ENCODE measurements around the gene SPECC1. TPM values are rescaled to one million over a fixed set of nuclear protein-coding genes. Genes with fewer than 3 reads are reported as not detected.
"Not testable (repeated sequence)": the region's sequence is repeated elsewhere in the genome, so short reads cannot be mapped to it uniquely, and the experiment has no call there.

Gene SPECC1
- total and polyA plus RNA-seq, 2 experiments from 2014 or later = 1.3 to 1.5 TPM

DNA sequence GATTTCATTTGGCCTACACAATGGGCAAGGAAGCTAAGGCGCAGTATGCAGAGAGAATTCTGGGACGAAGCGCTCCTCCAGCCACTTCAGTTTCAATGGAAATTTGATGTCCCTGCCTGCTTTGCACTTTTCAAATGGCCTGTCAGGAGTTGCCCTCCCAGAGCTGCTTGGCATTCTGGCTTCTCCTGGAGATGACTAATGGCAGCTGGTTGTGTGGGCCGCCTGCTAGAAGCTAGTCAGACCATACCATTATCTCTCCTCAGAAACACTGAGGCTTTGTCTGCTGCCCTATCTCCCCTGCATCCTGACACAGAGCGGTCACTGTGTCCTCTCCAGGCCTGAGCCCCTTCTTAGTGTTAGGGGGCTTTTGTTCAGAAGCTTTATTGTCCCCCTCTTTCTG lies 180.1 kb downstream of the SPECC1 start:
- Histone ChIP-seq H3K27me3 (replicated peaks; ENCODE audit: insufficient read depth) (no peaks in the 10 kb centered on the region), H3K9me3 (ENCODE audit: low read depth) (no peaks in the 10 kb centered on the region), H3K4me2 (ENCODE audit: unreplicated experiment) (no peak overlapping the region), H3K9me2 (ENCODE audit: insufficient read depth) (no peaks in the 10 kb centered on the region), H3K79me2 (ENCODE audit: insufficient read depth) (no peaks in the 10 kb centered on the region), H3F3A (ENCODE audit: insufficient read depth) (peaks cover 6% of the 10 kb centered on the region; the same call in 1 of the 2 replicates), H3K27ac (no peak overlapping the region), H3K4me1 (ENCODE audit: insufficient read depth) (peaks cover 6% of the 10 kb centered on the region; the same call in 1 of the 2 replicates), H3K36me3 (ENCODE audit: low read depth) (no peaks in the 10 kb centered on the region), H3K9ac (no peak overlapping the region), H3K4me3 (no peak overlapping the region), H4K20me1 (ENCODE audit: insufficient read depth) (no peaks in the 10 kb centered on the region), H2AFZ (no peak overlapping the region)
- peak; percentile 64 for DNase-seq
- TF ChIP-seq EZH2 (IDR thresholded peaks at IDR 0.05; ENCODE audit: insufficient read depth, poor library complexity, severe bottlenecking) (no peak), EZH2phosphoT487 (IDR thresholded peaks at IDR 0.05; ENCODE audit: insufficient read depth, low read depth) (no peak)
- in situ Hi-C loops (cut with MboI) = loop anchor here (25.0 kb wide), 1 partner anchor 102 kb away; no protein-coding TSS in a partner anchor
- WGBS, 2 experiments (ENCODE audit: low coverage in 1 of 2, low lambda C conversion rate in 2 of 2, missing lambda C conversion rate in 2 of 2) = 75 to 77% methylated on average over 5 of the region's 5 CpGs

DNA sequence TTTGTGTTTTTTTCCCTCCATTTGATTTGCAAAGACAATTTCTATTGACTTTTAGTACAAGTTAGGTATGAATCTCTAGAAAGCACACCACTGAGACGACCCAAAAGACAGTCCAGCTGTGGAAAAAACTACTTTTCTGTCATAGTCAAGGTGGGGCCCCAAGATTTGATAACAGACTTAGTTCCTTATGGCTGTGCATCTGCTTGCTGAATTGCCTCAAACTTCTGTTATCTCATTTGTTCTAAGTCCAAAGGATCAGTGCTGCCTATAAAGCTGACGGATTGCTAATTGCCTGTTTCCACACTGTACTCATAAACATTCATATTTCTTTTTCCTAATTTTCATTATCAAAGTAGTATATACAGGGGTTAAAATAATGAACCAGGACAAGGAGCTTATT lies 180.8 kb downstream of the SPECC1 start:
- no peak for TF ChIP-seq EZH2 (IDR thresholded peaks at IDR 0.05; ENCODE audit: insufficient read depth, poor library complexity, severe bottlenecking)
- TF ChIP-seq EZH2phosphoT487 (IDR thresholded peaks at IDR 0.05; ENCODE audit: insufficient read depth, low read depth) = no peak
- H3K4me2 ChIP-seq (ENCODE audit: unreplicated experiment) = no peak overlapping the region
- no peaks in the 10 kb centered on the region for H3K79me2 ChIP-seq (ENCODE audit: insufficient read depth)
- no peaks in the 10 kb centered on the region for H4K20me1 ChIP-seq (ENCODE audit: insufficient read depth)
- WGBS, 2 experiments (ENCODE audit: low coverage in 1 of 2, low lambda C conversion rate in 2 of 2, missing lambda C conversion rate in 2 of 2) = 71 to 78% methylated on average over 2 of the region's 2 CpGs
- H3K9ac ChIP-seq = no peak overlapping the region
- peaks cover 6% of the 10 kb centered on the region; the same call in 1 of the 2 replicates for H3K4me1 ChIP-seq (ENCODE audit: insufficient read depth)
- no peak for DNase-seq
- peaks cover 6% of the 10 kb centered on the region; the same call in 1 of the 2 replicates for H3F3A ChIP-seq (ENCODE audit: insufficient read depth)
- H2AFZ ChIP-seq = no peak overlapping the region
- in situ Hi-C loops (cut with MboI) = loop anchor here (25.0 kb wide), 1 partner anchor 103 kb away; no protein-coding TSS in a partner anchor
- H3K4me3 ChIP-seq = no peak overlapping the region
- no peaks in the 10 kb centered on the region for H3K9me2 ChIP-seq (ENCODE audit: insufficient read depth)
- no peaks in the 10 kb centered on the region for H3K36me3 ChIP-seq (ENCODE audit: low read depth)
- no peak overlapping the region for H3K27ac ChIP-seq
- H3K9me3 ChIP-seq (ENCODE audit: low read depth) = no peaks in the 10 kb centered on the region
- H3K27me3 ChIP-seq (replicated peaks; ENCODE audit: insufficient read depth) = no peaks in the 10 kb centered on the region

DNA sequence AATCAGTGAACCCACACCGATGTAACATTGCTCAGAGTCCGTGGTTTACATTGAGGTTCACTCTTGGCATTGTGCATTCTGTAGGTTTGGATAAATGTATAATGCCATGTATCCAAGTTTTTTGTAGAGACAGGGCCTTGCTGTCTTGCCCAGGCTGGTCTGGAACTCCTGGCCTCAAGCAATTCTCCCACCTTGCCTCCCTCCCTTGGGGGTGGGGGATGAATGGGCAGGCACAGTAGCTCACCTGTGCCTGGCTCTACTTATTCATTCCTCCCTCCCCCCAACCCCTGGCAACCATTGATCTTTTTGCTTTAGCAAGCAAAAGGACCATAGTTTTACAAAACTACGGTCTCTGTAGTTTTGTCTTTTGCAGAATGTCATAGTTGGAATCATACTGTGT lies 181.4 kb downstream of the SPECC1 start:
- H4K20me1 ChIP-seq (ENCODE audit: insufficient read depth) = no peaks in the 10 kb centered on the region
- H3K4me2 ChIP-seq (ENCODE audit: unreplicated experiment) = no peak overlapping the region
- H3F3A ChIP-seq (ENCODE audit: insufficient read depth) = peaks cover 6% of the 10 kb centered on the region; the same call in 1 of the 2 replicates
- no peaks in the 10 kb centered on the region for H3K9me3 ChIP-seq (ENCODE audit: low read depth)
- no peak for DNase-seq
- no peak overlapping the region for H3K4me3 ChIP-seq
- no peaks in the 10 kb centered on the region for H3K79me2 ChIP-seq (ENCODE audit: insufficient read depth)
- no peaks in the 10 kb centered on the region for H3K9me2 ChIP-seq (ENCODE audit: insufficient read depth)
- 88 to 94% methylated on average over 3 of the region's 3 CpGs for WGBS, 2 experiments (ENCODE audit: low coverage in 1 of 2, low lambda C conversion rate in 2 of 2, missing lambda C conversion rate in 2 of 2)
- no peak overlapping the region for H3K27ac ChIP-seq
- H3K4me1 ChIP-seq (ENCODE audit: insufficient read depth) = peaks cover 6% of the 10 kb centered on the region; the same call in 1 of the 2 replicates
- no peaks in the 10 kb centered on the region for H3K36me3 ChIP-seq (ENCODE audit: low read depth)
- TF ChIP-seq EZH2 (IDR thresholded peaks at IDR 0.05; ENCODE audit: insufficient read depth, poor library complexity, severe bottlenecking) = no peak
- no peak for TF ChIP-seq EZH2phosphoT487 (IDR thresholded peaks at IDR 0.05; ENCODE audit: insufficient read depth, low read depth)
- no peak overlapping the region for H2AFZ ChIP-seq
- in situ Hi-C loops (cut with MboI) = loop anchor here (25.0 kb wide), 1 partner anchor 103 kb away; no protein-coding TSS in a partner anchor
- no peak overlapping the region for H3K9ac ChIP-seq
- no peaks in the 10 kb centered on the region for H3K27me3 ChIP-seq (replicated peaks; ENCODE audit: insufficient read depth)

DNA sequence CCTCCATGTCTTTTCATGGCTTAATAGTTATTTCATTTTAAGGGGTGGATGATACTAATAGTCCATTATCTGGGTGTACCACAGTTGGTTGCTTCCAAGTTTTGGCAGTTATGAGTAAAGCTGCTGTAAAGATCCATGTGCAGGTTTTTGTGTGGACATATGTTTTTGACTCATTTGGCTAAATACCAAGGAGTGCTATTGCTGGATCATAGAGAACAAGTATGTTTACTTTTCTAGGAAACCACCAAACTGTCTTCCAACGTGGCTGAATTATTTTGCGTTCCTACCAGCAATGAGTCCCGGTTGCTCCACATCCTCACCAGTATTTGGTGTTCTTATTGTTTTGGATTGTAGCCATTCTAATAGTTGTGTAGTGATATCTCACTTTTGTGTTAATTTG lies 181.9 kb downstream of the SPECC1 start:
- H3K9me3 ChIP-seq (ENCODE audit: low read depth) = no peaks in the 10 kb centered on the region
- no peaks in the 10 kb centered on the region for H3K9me2 ChIP-seq (ENCODE audit: insufficient read depth)
- peaks cover 6% of the 10 kb centered on the region; the same call in 1 of the 2 replicates for H3K4me1 ChIP-seq (ENCODE audit: insufficient read depth)
- H3K79me2 ChIP-seq (ENCODE audit: insufficient read depth) = no peaks in the 10 kb centered on the region
- H3K4me3 ChIP-seq = no peak overlapping the region
- no peak overlapping the region for H3K4me2 ChIP-seq (ENCODE audit: unreplicated experiment)
- peaks cover 6% of the 10 kb centered on the region; the same call in 1 of the 2 replicates for H3F3A ChIP-seq (ENCODE audit: insufficient read depth)
- in situ Hi-C loops (cut with MboI) = loop anchor here (25.0 kb wide), 1 partner anchor 104 kb away; no protein-coding TSS in a partner anchor
- H4K20me1 ChIP-seq (ENCODE audit: insufficient read depth) = no peaks in the 10 kb centered on the region
- no peak overlapping the region for H2AFZ ChIP-seq
- no peak overlapping the region for H3K27ac ChIP-seq
- H3K27me3 ChIP-seq (replicated peaks; ENCODE audit: insufficient read depth) = no peaks in the 10 kb centered on the region
- no peak for TF ChIP-seq EZH2phosphoT487 (IDR thresholded peaks at IDR 0.05; ENCODE audit: insufficient read depth, low read depth)
- TF ChIP-seq EZH2 (IDR thresholded peaks at IDR 0.05; ENCODE audit: insufficient read depth, poor library complexity, severe bottlenecking) = no peak
- WGBS, 2 experiments (ENCODE audit: low coverage in 1 of 2, low lambda C conversion rate in 2 of 2, missing lambda C conversion rate in 2 of 2) = 26 to 34% methylated on average over 3 of the region's 3 CpGs
- DNase-seq = peak; percentile 76
- H3K36me3 ChIP-seq (ENCODE audit: low read depth) = no peaks in the 10 kb centered on the region
- no peak overlapping the region for H3K9ac ChIP-seq

DNA sequence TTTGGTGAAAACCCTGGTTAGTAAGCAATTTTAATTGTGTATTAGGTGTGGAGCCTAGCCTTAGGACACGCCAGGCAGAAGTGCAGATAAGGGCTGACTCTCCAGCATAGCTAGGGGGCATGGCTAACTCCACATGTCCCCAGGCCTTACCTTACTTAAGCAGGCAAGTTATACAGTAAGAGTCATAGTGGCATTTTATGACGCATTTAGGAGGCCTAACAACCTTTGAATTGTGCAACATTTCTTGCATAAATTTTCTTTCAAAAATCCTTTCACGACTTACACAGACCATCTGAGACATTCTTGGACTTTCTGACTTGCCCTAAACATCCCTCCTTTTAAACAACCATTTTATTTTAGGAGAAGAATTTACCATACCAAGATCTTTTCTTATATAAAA lies 187.1 kb downstream of the SPECC1 start:
- H3K4me1 ChIP-seq (ENCODE audit: insufficient read depth); H3K79me2 ChIP-seq (ENCODE audit: insufficient read depth); H3K9ac ChIP-seq; H3K9me3 ChIP-seq (ENCODE audit: low read depth); H3K27me3 ChIP-seq (replicated peaks; ENCODE audit: insufficient read depth); H3K36me3 ChIP-seq (ENCODE audit: low read depth); H3K4me2 ChIP-seq (ENCODE audit: unreplicated experiment); H2AFZ ChIP-seq; H4K20me1 ChIP-seq (ENCODE audit: insufficient read depth); H3K27ac ChIP-seq; H3K9me2 ChIP-seq (ENCODE audit: insufficient read depth); H3K4me3 ChIP-seq; DNase-seq; H3F3A ChIP-seq (ENCODE audit: insufficient read depth): not testable (repeated sequence)
- in situ Hi-C loops (cut with MboI) = loop anchor here (25.0 kb wide), 1 partner anchor 109 kb away; no protein-coding TSS in a partner anchor
- WGBS, 2 experiments (ENCODE audit: low coverage in 1 of 2, low lambda C conversion rate in 2 of 2, missing lambda C conversion rate in 2 of 2) = 74 to 80% methylated on average over 3 of the region's 3 CpGs

All from GM23248 (cell line).